ENCODE results near the gene CSMD2.

The CSMD2 gene

GRCh38 chr1:33576821-33577599 is 588.0 kb downstream of the CSMD2 start:
- no peak for DNase-seq

- DNase-seq = no peak
These were observed 589.6 kb downstream of the CSMD2 start for GRCh38 chr1:33575324-33575879.

DNA sequence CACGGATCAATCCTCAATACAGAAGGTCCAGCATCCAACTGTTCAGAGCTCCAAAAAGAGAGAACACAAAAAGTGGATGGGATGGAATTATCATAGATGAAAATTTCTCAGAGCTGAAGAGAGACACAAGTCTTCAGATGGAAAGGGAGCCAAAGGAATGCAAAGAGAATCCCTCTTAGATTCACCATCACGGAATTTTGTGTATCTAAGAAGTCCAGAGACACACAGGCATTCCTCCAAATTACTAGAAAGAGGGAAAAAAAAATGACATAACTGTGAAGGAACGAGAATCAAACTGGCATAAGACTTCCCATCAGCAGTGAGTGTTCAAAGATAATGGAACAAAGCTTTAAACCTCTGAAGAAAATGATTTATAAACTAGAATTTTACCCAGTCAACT is 591.4 kb downstream of the CSMD2 start:
- no peak for DNase-seq

GRCh38 chr1:33572387-33572786 is 592.6 kb downstream of the CSMD2 start:
- DNase-seq = no peak

DNA sequence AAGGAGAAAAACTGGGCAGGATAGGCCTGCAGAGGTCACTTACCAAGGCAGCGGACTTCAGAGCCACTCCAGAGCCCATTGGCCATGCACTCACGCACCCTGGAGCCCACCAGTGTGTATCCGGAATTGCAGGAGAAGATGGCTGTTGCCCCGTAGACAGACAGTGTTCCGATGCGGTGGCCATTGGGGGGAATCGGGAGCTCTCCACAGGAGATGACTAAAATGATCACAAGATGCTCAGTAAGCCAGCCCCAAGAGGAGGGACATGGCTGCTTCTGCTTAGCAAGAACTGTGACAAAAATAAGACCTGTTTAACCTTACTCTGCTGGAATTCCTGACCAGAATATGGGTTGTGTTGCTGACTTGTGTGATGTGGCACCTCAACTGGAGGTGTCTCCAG is 595.7 kb downstream of the CSMD2 start:
- no peak for DNase-seq

DNA sequence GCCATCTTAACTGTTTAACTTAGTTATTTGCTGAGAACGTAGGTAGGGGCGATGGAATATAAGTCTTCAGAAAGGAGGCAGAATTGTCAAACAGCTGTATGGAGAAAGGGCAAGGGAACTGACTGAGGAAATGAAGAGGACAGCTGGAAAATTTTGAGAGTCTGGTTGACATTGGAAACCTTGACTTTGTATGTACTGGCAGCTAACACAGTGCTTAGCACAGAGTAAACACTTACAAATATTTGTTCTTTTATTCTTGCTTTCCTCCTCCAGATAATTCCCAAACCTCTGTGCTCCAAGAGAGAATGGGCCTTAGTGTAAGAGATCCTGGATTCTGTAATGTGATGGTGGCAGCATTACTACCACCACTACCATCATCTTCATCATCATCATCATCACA is 601.3 kb downstream of the CSMD2 start:
- no peak for DNase-seq

DNA sequence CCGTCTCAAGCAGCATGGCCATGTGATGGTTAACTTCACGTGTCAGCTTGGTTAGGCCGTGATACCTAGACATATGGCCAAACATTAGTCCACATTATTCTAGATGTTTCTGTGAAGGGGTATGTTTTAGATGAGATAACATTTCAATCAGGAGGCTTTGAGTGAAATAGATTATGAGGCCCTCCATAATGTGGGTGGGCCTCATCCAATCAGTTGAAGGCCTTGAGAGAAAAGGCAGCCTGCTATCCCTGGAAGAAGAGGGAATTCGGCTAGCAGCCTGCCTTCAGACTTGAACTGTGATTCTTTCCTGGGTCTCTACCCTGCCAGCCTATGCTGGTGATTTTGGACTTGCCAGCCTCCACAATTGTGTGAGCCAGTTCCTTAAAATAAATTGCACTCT is 602.5 kb downstream of the CSMD2 start:
- no peak for DNase-seq

DNA sequence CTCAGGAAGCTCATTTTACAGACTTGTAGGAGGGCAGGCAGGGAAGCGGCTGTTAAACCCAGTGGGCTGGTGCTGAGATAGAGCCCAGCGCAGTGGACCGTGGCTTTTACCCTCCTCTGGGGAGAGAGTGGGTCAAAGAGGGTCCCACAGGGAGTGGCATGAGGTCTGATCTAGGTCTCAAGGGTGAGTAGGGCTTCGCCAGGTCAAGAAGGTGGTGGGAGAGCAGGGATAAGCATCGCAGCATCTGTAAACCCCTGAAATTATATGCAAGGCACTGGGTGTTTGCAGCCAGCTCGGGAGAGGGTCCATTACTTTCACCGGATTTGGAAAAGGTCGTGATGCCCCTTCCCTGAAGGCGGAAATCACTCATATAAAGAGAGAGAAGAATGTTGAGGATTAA is 603.5 kb downstream of the CSMD2 start:
- DNase-seq = no peak

- DNase-seq = no peak
These were observed 604.4 kb downstream of the CSMD2 start for GRCh38 chr1:33560680-33561079.

DNA sequence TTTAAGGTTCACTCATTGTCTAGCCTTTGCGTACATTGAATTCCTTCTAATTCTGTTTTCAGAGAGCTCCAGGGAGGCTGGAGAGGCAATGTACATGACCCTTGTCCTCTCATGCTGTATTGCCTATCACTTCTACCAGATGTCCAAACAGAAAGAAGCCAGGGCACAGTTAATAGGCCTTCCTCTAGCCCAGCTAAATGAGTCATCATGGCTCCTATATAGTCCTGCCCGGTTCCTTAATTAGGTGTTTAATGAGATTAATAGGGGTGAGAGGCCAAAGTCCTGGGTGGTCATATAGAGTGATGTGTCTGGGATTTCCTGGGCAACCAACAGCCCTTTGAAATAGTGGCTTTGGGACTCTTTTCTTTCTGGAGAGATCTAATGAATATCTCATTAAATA is 616.3 kb downstream of the CSMD2 start:
- DNase-seq = no peak

- no peak for DNase-seq
These were observed 616.7 kb downstream of the CSMD2 start for GRCh38 chr1:33548319-33548718.

- no peak for DNase-seq
These were observed 617.5 kb downstream of the CSMD2 start for GRCh38 chr1:33547576-33547975.

DNA sequence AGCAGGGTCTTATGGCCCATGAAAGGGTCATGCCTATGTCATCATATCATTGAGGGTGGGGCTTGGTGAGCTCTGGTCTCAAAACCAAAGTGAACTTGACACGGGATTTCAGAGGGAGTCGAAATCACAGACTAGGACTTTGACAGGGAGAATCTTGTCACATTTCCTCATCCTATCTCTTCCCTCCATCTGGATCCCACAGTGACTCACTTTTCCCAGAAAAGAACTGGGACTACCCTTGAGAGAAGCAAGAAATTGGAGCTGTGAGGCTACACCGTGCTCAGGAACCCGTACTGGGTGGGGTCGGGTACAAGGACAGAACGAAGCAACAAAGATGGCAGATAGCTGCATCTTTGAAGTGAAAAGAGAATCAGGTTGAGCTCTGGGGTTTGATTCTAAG is 623.1 kb downstream of the CSMD2 start:
- DNase-seq = no peak

- no peak for DNase-seq
These were observed 627.1 kb downstream of the CSMD2 start for GRCh38 chr1:33537885-33538284.

GRCh38 chr1:33535334-33535733 is 629.7 kb downstream of the CSMD2 start:
- no peak for DNase-seq

DNA sequence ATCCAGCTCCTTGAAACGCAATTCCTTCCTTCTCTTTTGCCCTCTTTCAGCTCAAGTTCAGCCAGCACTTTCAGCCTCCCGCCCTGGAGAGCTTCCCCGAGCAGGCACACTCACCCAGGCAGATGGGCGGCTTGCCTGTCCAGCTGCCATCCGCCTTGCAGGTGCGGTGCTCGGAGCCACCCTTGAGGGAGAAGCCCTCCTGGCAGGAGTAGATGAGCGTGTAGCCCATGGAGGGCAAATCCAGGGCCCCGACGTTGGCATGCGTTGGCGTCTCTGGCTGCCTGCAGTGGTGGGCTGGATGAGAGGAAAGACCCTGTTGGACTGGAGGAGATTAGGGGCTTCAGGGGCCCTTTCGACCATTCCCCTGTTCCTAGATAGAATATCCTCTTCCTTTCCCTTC is 632.1 kb downstream of the CSMD2 start:
- no peak for DNase-seq

- DNase-seq = no peak
These were observed 632.8 kb downstream of the CSMD2 start for GRCh38 chr1:33532250-33532649.

DNA sequence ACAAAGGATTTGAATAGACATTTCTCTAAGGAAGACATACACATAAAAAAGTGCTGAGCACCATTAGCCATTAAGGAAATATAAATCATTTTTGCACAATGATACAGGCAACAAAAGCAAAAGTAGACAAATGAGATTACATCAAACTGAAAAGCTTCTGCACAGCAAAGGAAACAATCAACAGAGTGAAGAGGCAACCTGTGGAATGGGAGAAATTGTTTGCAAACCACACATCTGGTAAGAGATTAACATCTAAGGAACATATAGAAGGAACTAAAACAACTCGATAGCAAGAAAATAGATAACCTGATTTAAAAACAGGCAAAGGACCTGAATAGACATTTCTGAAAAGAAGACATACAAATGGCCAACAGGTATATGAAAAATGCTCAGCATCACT is 635.1 kb downstream of the CSMD2 start:
- DNase-seq = no peak

DNA sequence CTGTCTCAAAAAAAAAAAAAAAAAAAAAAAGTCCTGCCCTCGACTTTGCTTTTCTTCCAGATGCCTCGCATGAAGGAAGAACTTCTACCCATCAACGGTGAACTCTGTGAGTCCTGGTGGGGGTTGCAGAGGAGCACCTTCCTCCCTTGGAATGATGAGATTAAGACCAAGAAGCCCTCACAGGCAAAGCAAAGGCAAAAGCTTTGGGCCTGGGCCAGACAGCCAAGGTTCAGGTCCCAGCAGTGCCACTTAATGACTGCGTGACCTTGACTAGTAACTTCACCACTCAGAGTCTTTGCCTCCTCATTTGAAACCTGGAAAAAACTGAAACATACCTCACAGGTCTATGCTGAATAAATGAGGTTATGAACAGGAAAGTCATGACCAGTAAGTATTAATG is 637.1 kb downstream of the CSMD2 start:
- DNase-seq = no peak

- no peak for DNase-seq
These were observed 640.4 kb downstream of the CSMD2 start for GRCh38 chr1:33524586-33524985.

- no peak for DNase-seq
These were observed 645.7 kb downstream of the CSMD2 start for GRCh38 chr1:33519240-33519884.

GRCh38 chr1:33517596-33518250 is 647.3 kb downstream of the CSMD2 start:
- no peak for DNase-seq

DNA sequence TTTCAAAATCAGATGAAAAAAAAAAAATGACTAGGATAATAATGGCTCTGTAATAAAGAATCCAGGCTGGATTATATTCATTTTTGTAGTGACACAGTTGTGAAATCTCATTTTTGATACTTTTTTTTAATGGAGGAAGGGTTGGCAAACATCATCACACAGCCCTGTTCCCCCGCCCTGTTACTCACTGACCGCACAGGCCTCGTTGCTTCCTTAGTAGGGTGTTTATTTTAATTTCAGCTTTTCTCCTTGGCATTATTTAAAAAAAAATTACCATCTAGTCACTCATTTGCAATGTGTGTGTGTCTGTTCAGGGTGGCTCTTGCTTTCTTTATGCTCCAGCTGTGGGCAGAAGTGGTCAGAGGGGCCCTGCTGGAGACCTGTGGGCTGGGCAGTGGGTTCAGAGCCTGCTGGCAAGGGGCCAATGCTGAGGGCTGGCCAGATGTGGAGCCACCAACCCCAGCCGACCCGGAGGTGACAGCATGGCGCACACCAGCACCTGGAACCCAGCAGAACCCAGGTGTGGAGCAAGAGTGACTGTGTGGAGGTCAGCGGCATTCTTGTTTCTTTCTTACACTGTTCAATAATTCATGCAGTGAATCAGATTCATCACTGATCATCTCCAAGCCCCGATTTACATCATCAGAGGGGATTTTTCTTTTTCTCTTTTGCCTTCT is 648.0 kb downstream of the CSMD2 start:
- no peak for DNase-seq
